WTC11 (cell line): ENCODE results near the gene IL11RA. TPM values are rescaled to one million over a fixed set of nuclear protein-coding genes. Genes with fewer than 3 reads are reported as not detected.

ENCODE experiments used
- ATAC-seq: fragments of 200-7000 bp; cut with Tn5 transposase; 2 replicates; pipeline ENCODE4 v1.10.0; 2021; ENCODE audit warnings: mild to moderate bottlenecking, moderate library complexity
- CTCF ChIA-PET: fragments of 300-600 bp; sonication (Branson Sonifier 250); formaldehyde crosslinking; loops from one replicate; lab custom pipeline; 2021; ENCODE audit warnings: antibody characterized with exemption; lab: Charles Lee
- POLR2A ChIA-PET: fragments of 350-600 bp; sonication (Branson Sonifier 250); formaldehyde crosslinking; loops from one replicate; lab custom pipeline; 2021; ENCODE audit warnings: antibody characterized with exemption; lab: Charles Lee
- DNase-seq: peaks from one replicate; pipeline ENCODE4 v3.0.0; 2021; ENCODE audit warnings: low spot score
- H3K27ac Mint-ChIP-seq: 2 replicates; pipeline ENCODE4 v1.8.0; 2021; ENCODE audit warnings: mixed read lengths
- H3K27me3 Mint-ChIP-seq: 2 replicates; pipeline ENCODE4 v1.8.0; 2021; ENCODE audit warnings: low read depth, mild to moderate bottlenecking, moderate library complexity, mixed read lengths
- H3K36me3 Mint-ChIP-seq: 2 replicates; pipeline ENCODE4 v1.8.0; 2021; ENCODE audit warnings: mixed read lengths
- H3K4me1 Mint-ChIP-seq: 2 replicates; pipeline ENCODE4 v1.8.0; 2022; ENCODE audit warnings: mixed read lengths
- H3K4me3 Mint-ChIP-seq: 2 replicates; pipeline ENCODE4 v1.8.0; 2021; ENCODE audit warnings: mild to moderate bottlenecking, moderate library complexity, mixed read lengths
- H3K9me3 Mint-ChIP-seq: 2 replicates; pipeline ENCODE4 v1.8.0; 2021; ENCODE audit warnings: mixed read lengths
- IRF2 ChIP-seq: sonication (generic); formaldehyde crosslinking; IDR thresholded peaks from 2 replicates; pipeline ENCODE4 v1.8.0; 2022; ENCODE audit warnings: low read depth, missing genetic modification reagents, borderline replicate concordance
- JAZF1 ChIP-seq: fragments of 250-450 bp; sonication (Bioruptor Pico); IDR thresholded peaks from 2 replicates; pipeline ENCODE4 v1.9.0; 2021; ENCODE audit warnings: moderate library complexity, mild to moderate bottlenecking, inconsistent platforms
- KAT7 ChIP-seq: sonication (generic); formaldehyde crosslinking; IDR thresholded peaks from 2 replicates; pipeline ENCODE4 v1.8.1; 2023; ENCODE audit warnings: missing genetic modification reagents, mild to moderate bottlenecking, borderline replicate concordance
- NFATC4 ChIP-seq: fragments of 250-450 bp; sonication (Bioruptor Pico); IDR thresholded peaks from 2 replicates; pipeline ENCODE4 v1.9.0; 2021; ENCODE audit warnings: mild to moderate bottlenecking
- NR2C2 ChIP-seq: sonication (generic); formaldehyde crosslinking; IDR thresholded peaks from 2 replicates; pipeline ENCODE4 v1.8.0; 2022; ENCODE audit warnings: mild to moderate bottlenecking, missing genetic modification reagents
- NR3C1 ChIP-seq: sonication (generic); formaldehyde crosslinking; conservative IDR thresholded peaks from 2 replicates; pipeline ENCODE4 v1.8.1; 2023; ENCODE audit warnings: low read depth, mild to moderate bottlenecking, missing genetic modification reagents
- TP53 ChIP-seq: sonication (generic); formaldehyde crosslinking; IDR thresholded peaks from 2 replicates; pipeline ENCODE4 v1.8.1; 2023; ENCODE audit warnings: mild to moderate bottlenecking, missing genetic modification reagents
- ZBTB21 ChIP-seq: sonication (generic); formaldehyde crosslinking; IDR thresholded peaks from 2 replicates; pipeline ENCODE4 v1.8.1; 2023; ENCODE audit warnings: mild to moderate bottlenecking, missing genetic modification reagents, borderline replicate concordance
- ZNF263 ChIP-seq: sonication (generic); formaldehyde crosslinking; IDR thresholded peaks from 2 replicates; pipeline ENCODE4 v1.8.1; 2022; ENCODE audit warnings: low read depth, mild to moderate bottlenecking, moderate library complexity, missing genetic modification reagents
- ZNF396 ChIP-seq: fragments of 250-450 bp; sonication (Bioruptor Pico); IDR thresholded peaks from 2 replicates; pipeline ENCODE4 v1.8.0; 2021; ENCODE audit warnings: mild to moderate bottlenecking, moderate library complexity, borderline replicate concordance
- total RNA-seq: library from RNA; stranded (reverse); gene quantifications from 3 replicates; pipeline ENCODE4 v1.2.3, GENCODE V29; 2021
- TF ChIP-seq, protein P1 (sequence below): fragments of 250-450 bp; sonication (Bioruptor Pico); IDR thresholded peaks from 2 replicates; pipeline ENCODE4 v1.9.0; 2021; ENCODE audit warnings: moderate library complexity, mild to moderate bottlenecking, inconsistent platforms, borderline replicate concordance
- TF ChIP-seq, protein P2 (sequence below): sonication (generic); formaldehyde crosslinking; IDR thresholded peaks from 2 replicates; pipeline ENCODE4 v1.8.0; 2022; ENCODE audit warnings: missing genetic modification reagents
- TF ChIP-seq, protein P3 (sequence below): sonication (generic); formaldehyde crosslinking; IDR thresholded peaks from 2 replicates; pipeline ENCODE4 v1.8.1; 2023; ENCODE audit warnings: mild to moderate bottlenecking, missing genetic modification reagents, moderate library complexity
- TF ChIP-seq, protein P4 (sequence below): sonication (generic); formaldehyde crosslinking; conservative IDR thresholded peaks from 2 replicates; pipeline ENCODE4 v1.8.1; 2023; ENCODE audit warnings: mild to moderate bottlenecking, low read depth, missing genetic modification reagents, moderate library complexity
- TF ChIP-seq, protein P5 (sequence below): sonication (generic); formaldehyde crosslinking; IDR thresholded peaks from 2 replicates; pipeline ENCODE4 v1.8.1; 2023; ENCODE audit warnings: mild to moderate bottlenecking, missing genetic modification reagents
- TF ChIP-seq, protein P6 (sequence below): fragments of 250-450 bp; sonication (Bioruptor Pico); IDR thresholded peaks from 2 replicates; pipeline ENCODE4 v1.9.0; 2021; ENCODE audit warnings: mild to moderate bottlenecking, borderline replicate concordance

Gene IL11RA
- total RNA-seq, 1 experiment from 2014 or later = 8.6 TPM

DNA sequence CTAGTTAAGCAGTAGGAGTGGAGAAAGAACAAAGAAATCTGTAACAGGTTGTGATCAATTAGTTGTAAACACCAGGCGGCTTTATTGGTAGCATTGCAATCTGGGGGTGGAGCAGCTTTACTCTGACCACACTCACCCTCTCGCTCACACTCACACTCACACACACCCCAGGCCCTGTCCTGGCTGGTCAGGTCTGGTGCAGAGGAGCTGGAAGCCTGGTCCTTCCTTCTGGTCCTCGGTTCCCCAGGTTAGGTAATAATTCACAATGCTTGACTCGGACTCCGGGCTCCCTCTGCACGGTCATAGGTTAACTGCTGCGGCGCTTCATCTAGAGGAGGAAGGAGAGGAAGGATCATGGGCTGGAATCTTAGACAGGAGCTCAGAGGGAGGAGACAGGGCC is 37.5 kb downstream of the IL11RA start:
- Mint-ChIP-seq H3K9me3 (no peaks in the 10 kb centered on the region), H3K36me3 (no peaks in the 10 kb centered on the region)
- TF ChIP-seq, protein P1, sequence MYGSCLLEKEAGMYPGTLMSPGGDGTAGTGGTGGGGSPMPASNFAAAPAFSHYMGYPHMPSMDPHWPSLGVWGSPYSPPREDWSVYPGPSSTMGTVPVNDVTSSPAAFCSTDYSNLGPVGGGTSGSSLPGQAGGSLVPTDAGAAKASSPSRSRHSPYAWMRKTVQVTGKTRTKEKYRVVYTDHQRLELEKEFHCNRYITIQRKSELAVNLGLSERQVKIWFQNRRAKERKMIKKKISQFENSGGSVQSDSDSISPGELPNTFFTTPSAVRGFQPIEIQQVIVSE (CRISPR knock-in tag) = no peak
- TF ChIP-seq ZBTB21 (CRISPR knock-in tag) = no peak
- TF ChIP-seq, protein P2, sequence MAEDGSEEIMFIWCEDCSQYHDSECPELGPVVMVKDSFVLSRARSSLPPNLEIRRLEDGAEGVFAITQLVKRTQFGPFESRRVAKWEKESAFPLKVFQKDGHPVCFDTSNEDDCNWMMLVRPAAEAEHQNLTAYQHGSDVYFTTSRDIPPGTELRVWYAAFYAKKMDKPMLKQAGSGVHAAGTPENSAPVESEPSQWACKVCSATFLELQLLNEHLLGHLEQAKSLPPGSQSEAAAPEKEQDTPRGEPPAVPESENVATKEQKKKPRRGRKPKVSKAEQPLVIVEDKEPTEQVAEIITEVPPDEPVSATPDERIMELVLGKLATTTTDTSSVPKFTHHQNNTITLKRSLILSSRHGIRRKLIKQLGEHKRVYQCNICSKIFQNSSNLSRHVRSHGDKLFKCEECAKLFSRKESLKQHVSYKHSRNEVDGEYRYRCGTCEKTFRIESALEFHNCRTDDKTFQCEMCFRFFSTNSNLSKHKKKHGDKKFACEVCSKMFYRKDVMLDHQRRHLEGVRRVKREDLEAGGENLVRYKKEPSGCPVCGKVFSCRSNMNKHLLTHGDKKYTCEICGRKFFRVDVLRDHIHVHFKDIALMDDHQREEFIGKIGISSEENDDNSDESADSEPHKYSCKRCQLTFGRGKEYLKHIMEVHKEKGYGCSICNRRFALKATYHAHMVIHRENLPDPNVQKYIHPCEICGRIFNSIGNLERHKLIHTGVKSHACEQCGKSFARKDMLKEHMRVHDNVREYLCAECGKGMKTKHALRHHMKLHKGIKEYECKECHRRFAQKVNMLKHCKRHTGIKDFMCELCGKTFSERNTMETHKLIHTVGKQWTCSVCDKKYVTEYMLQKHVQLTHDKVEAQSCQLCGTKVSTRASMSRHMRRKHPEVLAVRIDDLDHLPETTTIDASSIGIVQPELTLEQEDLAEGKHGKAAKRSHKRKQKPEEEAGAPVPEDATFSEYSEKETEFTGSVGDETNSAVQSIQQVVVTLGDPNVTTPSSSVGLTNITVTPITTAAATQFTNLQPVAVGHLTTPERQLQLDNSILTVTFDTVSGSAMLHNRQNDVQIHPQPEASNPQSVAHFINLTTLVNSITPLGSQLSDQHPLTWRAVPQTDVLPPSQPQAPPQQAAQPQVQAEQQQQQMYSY (CRISPR knock-in tag) = no peak
- TF ChIP-seq NR3C1 (CRISPR knock-in tag) = no peak
- TF ChIP-seq, protein P3, sequence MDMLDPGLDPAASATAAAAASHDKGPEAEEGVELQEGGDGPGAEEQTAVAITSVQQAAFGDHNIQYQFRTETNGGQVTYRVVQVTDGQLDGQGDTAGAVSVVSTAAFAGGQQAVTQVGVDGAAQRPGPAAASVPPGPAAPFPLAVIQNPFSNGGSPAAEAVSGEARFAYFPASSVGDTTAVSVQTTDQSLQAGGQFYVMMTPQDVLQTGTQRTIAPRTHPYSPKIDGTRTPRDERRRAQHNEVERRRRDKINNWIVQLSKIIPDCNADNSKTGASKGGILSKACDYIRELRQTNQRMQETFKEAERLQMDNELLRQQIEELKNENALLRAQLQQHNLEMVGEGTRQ (CRISPR knock-in tag) = no peak
- TF ChIP-seq NFATC4 (CRISPR knock-in tag) = no peak
- no peak for TF ChIP-seq NR2C2 (CRISPR knock-in tag)
- TF ChIP-seq JAZF1 (CRISPR knock-in tag) = no peak
- TF ChIP-seq IRF2 = no peak
- no peak for TF ChIP-seq ZNF263 (CRISPR knock-in tag)
- TF ChIP-seq, protein P4, sequence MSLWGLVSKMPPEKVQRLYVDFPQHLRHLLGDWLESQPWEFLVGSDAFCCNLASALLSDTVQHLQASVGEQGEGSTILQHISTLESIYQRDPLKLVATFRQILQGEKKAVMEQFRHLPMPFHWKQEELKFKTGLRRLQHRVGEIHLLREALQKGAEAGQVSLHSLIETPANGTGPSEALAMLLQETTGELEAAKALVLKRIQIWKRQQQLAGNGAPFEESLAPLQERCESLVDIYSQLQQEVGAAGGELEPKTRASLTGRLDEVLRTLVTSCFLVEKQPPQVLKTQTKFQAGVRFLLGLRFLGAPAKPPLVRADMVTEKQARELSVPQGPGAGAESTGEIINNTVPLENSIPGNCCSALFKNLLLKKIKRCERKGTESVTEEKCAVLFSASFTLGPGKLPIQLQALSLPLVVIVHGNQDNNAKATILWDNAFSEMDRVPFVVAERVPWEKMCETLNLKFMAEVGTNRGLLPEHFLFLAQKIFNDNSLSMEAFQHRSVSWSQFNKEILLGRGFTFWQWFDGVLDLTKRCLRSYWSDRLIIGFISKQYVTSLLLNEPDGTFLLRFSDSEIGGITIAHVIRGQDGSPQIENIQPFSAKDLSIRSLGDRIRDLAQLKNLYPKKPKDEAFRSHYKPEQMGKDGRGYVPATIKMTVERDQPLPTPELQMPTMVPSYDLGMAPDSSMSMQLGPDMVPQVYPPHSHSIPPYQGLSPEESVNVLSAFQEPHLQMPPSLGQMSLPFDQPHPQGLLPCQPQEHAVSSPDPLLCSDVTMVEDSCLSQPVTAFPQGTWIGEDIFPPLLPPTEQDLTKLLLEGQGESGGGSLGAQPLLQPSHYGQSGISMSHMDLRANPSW = no peak
- TF ChIP-seq, protein P5, sequence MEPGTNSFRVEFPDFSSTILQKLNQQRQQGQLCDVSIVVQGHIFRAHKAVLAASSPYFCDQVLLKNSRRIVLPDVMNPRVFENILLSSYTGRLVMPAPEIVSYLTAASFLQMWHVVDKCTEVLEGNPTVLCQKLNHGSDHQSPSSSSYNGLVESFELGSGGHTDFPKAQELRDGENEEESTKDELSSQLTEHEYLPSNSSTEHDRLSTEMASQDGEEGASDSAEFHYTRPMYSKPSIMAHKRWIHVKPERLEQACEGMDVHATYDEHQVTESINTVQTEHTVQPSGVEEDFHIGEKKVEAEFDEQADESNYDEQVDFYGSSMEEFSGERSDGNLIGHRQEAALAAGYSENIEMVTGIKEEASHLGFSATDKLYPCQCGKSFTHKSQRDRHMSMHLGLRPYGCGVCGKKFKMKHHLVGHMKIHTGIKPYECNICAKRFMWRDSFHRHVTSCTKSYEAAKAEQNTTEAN (CRISPR knock-in tag) = no peak
- TF ChIP-seq TP53 = no peak
- no peak for TF ChIP-seq KAT7
- TF ChIP-seq ZNF396 (CRISPR knock-in tag) = no peak
- TF ChIP-seq, protein P6, sequence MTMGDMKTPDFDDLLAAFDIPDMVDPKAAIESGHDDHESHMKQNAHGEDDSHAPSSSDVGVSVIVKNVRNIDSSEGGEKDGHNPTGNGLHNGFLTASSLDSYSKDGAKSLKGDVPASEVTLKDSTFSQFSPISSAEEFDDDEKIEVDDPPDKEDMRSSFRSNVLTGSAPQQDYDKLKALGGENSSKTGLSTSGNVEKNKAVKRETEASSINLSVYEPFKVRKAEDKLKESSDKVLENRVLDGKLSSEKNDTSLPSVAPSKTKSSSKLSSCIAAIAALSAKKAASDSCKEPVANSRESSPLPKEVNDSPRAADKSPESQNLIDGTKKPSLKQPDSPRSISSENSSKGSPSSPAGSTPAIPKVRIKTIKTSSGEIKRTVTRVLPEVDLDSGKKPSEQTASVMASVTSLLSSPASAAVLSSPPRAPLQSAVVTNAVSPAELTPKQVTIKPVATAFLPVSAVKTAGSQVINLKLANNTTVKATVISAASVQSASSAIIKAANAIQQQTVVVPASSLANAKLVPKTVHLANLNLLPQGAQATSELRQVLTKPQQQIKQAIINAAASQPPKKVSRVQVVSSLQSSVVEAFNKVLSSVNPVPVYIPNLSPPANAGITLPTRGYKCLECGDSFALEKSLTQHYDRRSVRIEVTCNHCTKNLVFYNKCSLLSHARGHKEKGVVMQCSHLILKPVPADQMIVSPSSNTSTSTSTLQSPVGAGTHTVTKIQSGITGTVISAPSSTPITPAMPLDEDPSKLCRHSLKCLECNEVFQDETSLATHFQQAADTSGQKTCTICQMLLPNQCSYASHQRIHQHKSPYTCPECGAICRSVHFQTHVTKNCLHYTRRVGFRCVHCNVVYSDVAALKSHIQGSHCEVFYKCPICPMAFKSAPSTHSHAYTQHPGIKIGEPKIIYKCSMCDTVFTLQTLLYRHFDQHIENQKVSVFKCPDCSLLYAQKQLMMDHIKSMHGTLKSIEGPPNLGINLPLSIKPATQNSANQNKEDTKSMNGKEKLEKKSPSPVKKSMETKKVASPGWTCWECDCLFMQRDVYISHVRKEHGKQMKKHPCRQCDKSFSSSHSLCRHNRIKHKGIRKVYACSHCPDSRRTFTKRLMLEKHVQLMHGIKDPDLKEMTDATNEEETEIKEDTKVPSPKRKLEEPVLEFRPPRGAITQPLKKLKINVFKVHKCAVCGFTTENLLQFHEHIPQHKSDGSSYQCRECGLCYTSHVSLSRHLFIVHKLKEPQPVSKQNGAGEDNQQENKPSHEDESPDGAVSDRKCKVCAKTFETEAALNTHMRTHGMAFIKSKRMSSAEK (CRISPR knock-in tag) = no peak
- TF ChIP-seq, all 79 proteins: peak for 0
- Mint-ChIP-seq H3K27ac (no peak overlapping the region), H3K4me1 (peaks cover 16% of the 10 kb centered on the region), H3K4me3 (no peak overlapping the region), H3K27me3 (peaks cover 3% of the 10 kb centered on the region; the same call in 1 of the 2 replicates)
- DNase-seq (no peak), ATAC-seq (no peak)
- ChIA-PET POLR2A (interaction anchor here (0.6 kb wide), 1 partner anchor 1068 kb away, joined by 4 read pairs; no protein-coding TSS in a partner anchor), CTCF (interaction anchor here (1.0 to 9.0 kb wide), 4 partner anchors 12 to 15 kb away, joined by 3 to 60 read pairs (median 6); no protein-coding TSS in a partner anchor)
